Heart right ventricle (tissue), 16 donors: Measurements from ENCODE around the gene COPZ1. TPM values are rescaled to one million over a fixed set of nuclear protein-coding genes. Genes with fewer than 3 reads are reported as not detected.

ENCODE experiments used
- ATAC-seq, 8 donors: fragments of 200-7000 bp; cut with Tn5 transposase; one replicate each; pipeline ENCODE4 v1.9.1; 2020; ENCODE audit warnings: mild to moderate bottlenecking in 8 of 8, moderate library complexity in 8 of 8, moderate number of reproducible peaks in 1 of 8
- DNase-seq, 2 donors: peaks; one replicate each; pipeline ENCODE4 v3.0.0-alpha.2; 2020
- H3K27ac ChIP-seq, 10 donors: fragments of 200-600 bp; sonication (generic) in 2 of 10; one replicate each; pipeline versions ENCODE4 v1.5.0 to v1.8.0; 2020 to 2022; ENCODE audit warnings: mild to moderate bottlenecking in 3 of 10
- H3K27me3 ChIP-seq, 7 donors: fragments of 200-600 bp; one replicate each; pipeline ENCODE4 v1.8.0; 2021 to 2022; ENCODE audit warnings: mild to moderate bottlenecking in 2 of 7
- H3K36me3 ChIP-seq, 9 donors: fragments of 200-600 bp; sonication (generic) in 1 of 9; one replicate each; pipeline versions ENCODE4 v1.5.0 to v1.8.0; 2020 to 2022; ENCODE audit warnings: mild to moderate bottlenecking in 2 of 9
- H3K4me1 ChIP-seq, 9 donors: fragments of 200-600 bp; sonication (generic) in 1 of 9; one replicate each; pipeline versions ENCODE4 v1.5.0 to v1.8.0; 2020 to 2022; ENCODE audit warnings: mild to moderate bottlenecking in 4 of 9
- H3K4me3 ChIP-seq, 10 donors: fragments of 200-600 bp; sonication (generic) in 2 of 10; one replicate each; pipeline versions ENCODE4 v1.5.0 to v1.8.0; 2020 to 2022; ENCODE audit warnings: mild to moderate bottlenecking in 7 of 10, moderate library complexity in 2 of 10
- H3K9me3 ChIP-seq, 11 donors: fragments of 200-600 bp in 10 of 11; sonication (generic) in 2 of 11; one replicate each; pipeline versions ENCODE4 v1.5.0 to v1.8.0; 2013 to 2022; ENCODE audit warnings: mild to moderate bottlenecking in 2 of 11, control low read depth in 1 of 11, moderate library complexity in 1 of 11
- CTCF ChIP-seq, 9 donors: fragments of 200-600 bp; sonication (generic) in 2 of 9; IDR thresholded peaks; one replicate each; pipeline versions ENCODE4 v1.5.0 to v1.8.0; 2021 to 2022; ENCODE audit warnings: antibody characterized with exemption in 9 of 9, mild to moderate bottlenecking in 5 of 9, moderate library complexity in 1 of 9
- WGBS, 2 donors: extraction: QIAGEN DNeasy Blood & Tissue Kit; methylation state at CpG; one replicate each; pipeline ENCODE4 v1.1.7; 2013; ENCODE audit warnings: inconsistent platforms in 1 of 2; 5-methylcytosine and 5-hydroxymethylcytosine counted together
- intact Hi-C, 10 donors: fragments of 100-400 bp; cut with DNase I; formaldehyde crosslinking; loops; one replicate each; pipeline versions ENCODE4 v1.11.1 to v1.14.2; 2022
- polyA plus RNA-seq, 2 donors: library from polyadenylated mRNA; stranded (reverse); fragments of 200-250 nt; gene quantifications; one replicate each; pipeline ENCODE4 v1.2.3, GENCODE V29; 2013
- total RNA-seq, 10 donors: library from RNA; stranded (reverse); fragmentation: NEBNext Ultra II Directional in 3 of 10; extraction: Animal tissue kit (Norgen Biotek cat#: 25700) in 3 of 10; gene quantifications; one replicate each; pipeline versions ENCODE4 v1.2.1 to v1.2.4, GENCODE V29; 2021 to 2023
- donor health status: Arrhythmogenic right ventricular cardiomyopathy.
- donor health status: ischemic (EF 13 %, LVEDD 7.1; RV severe dilation, severe dysfunction).
- donor health status: healthy with polysubstance abuse.
- donor health status: DM: no; HTN: yes; CAD: no.
- donor health status: DM: no; HTN: no; CAD: no.
- donor health status: ischemic (EF 25% LVEDD 6.9; RV normal size, moderate dysfunction).
- donor health status: ischemic (EF 25% LVEDD 5.7; RV mildly dilated, moderate dysfunction).
- donor health status: healthy.
- donor health status: DM: yes; HTN: yes; CAD: no.
- donor health status: Ischemic cardiomyopathy.
- donor health status: ischemic (EF 35%, LVEDD 5.7; RV mildly dilated, moderate dysfunction).
- donor health status: nonischemic (EF 11% LVEDD 7.7; RV severe dilation, severe dysfunction).
- donor health status: DM: yes; HTN: yes; CAD: no.
- donor health status: PGD.
- donor health status: ischemic (EF 29% LVEDD 5.4; RV normal size, mild dysfunction).
- donor health status: nonischemic (EF 23%, LVEDD 6.1; RV moderate dilation, normal function).

COPZ1 gene
- total and polyA plus RNA-seq, 12 donors: 64.0 to 152 (median 131) TPM

- DNase-seq (peak; percentile 71 to 73), ATAC-seq (peak in 4 of 8 donors; percentile 22 to 33 (median 27))
- peak; percentile 42 to 78 (median 69) for TF ChIP-seq CTCF (IDR thresholded peaks at IDR 0.05)
- H3K4me1 ChIP-seq: peaks cover 4 to 54% (median 17%) of the 10 kb centered on the region in 9 donors
- no peaks in the 10 kb centered on the region for H3K9me3 ChIP-seq
- WGBS, 2 donors: 61 to 67% methylated on average over 16 of the region's 16 CpGs
- no peaks in the 10 kb centered on the region for H3K27me3 ChIP-seq
- no peaks in the 10 kb centered on the region for H3K36me3 ChIP-seq
- intact Hi-C loops: loop anchor here (2.0 to 10.0 kb wide), 10 partner anchors 34 to 144 kb away; partner anchors contain the start of genes CBX5 (in 1 of the 10), COPZ1 (in 1 of the 10) and HNRNPA1 (in 1 of the 10)
- H3K4me3 ChIP-seq: no peak overlapping the region
- H3K27ac ChIP-seq: peak overlapping the region in 7 of 10 donors; percentile 81 to 95 (median 90)
Observed at GRCh38 chr12:54360717-54361456, 36.0 kb downstream of the COPZ1 start.

DNA sequence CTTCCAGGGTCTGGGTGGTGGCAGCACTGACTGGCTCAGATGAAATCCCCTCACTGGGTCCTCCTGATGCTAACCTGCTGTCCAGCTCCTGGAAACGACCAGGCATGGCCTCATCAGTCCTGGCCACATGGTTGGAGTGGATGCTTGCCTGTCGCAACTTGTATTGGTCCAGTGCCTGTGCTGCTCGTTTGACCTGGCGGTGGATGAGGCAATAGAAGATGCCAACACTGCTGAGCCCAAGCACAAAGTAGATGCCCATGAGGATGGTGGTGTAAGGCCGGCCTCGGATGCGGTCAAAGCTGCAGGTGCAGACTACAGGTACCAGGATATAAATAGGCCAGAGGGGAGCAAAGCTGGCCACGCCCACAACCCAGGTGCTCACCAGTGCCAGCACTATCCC lies 38.1 kb downstream of the COPZ1 start:
- 81 to 83% methylated on average over 8 of the region's 8 CpGs for WGBS, 2 donors
- no peak for TF ChIP-seq CTCF (IDR thresholded peaks at IDR 0.05)
- Histone ChIP-seq H3K4me1 (peaks cover 2 to 56% (median 14%) of the 10 kb centered on the region in 9 donors), H3K36me3 (no peaks in the 10 kb centered on the region), H3K4me3 (peak overlapping the region in 1 of 10 donors; percentile 33), H3K9me3 (no peaks in the 10 kb centered on the region), H3K27ac (peak overlapping the region in 1 of 10 donors; percentile 77), H3K27me3 (no peaks in the 10 kb centered on the region)
- DNase-seq (no peak), ATAC-seq (no peak)
- intact Hi-C loops: loop anchor here (5.0 to 10.0 kb wide), 8 partner anchors 36 to 146 kb away; partner anchors contain the start of genes CBX5 (in 1 of the 10), COPZ1 (in 1 of the 10) and HNRNPA1 (in 1 of the 10)

DNA sequence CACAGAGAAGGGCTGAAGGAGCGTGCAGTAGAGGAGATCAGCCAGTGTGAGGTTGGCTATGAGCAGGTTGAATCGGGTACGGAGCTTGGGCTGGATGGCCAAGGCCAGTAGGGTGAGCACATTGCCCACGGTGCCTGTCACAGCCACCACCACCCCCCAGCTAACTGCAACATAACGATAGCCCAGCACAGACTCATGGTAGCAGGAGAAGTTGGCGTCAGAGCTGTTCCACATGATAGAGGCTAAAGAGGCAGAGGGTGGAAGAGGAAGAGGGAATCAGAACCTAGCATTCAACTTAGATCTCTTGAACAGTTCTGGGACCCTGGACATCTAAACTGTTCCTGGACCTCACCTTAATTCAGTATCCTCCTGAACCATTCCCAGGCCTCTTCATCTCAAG lies 38.7 kb downstream of the COPZ1 start:
- Histone ChIP-seq H3K27ac (peak overlapping the region in 1 of 10 donors; percentile 77), H3K36me3 (no peaks in the 10 kb centered on the region), H3K27me3 (no peaks in the 10 kb centered on the region), H3K9me3 (no peaks in the 10 kb centered on the region), H3K4me3 (peak overlapping the region in 1 of 10 donors; percentile 33), H3K4me1 (peaks cover 0 to 56% (median 13%) of the 10 kb centered on the region in 9 donors)
- no peak for TF ChIP-seq CTCF (IDR thresholded peaks at IDR 0.05)
- no peak for DNase-seq
- intact Hi-C loops: loop anchor here (5.0 to 10.0 kb wide), 8 partner anchors 36 to 146 kb away; partner anchors contain the start of genes CBX5 (in 1 of the 10), COPZ1 (in 1 of the 10) and HNRNPA1 (in 1 of the 10)
- ATAC-seq: no peak
- WGBS, 2 donors: 75 to 87% methylated on average over 6 of the region's 6 CpGs

- Histone ChIP-seq H3K4me1 (peaks cover 0 to 62% (median 20%) of the 10 kb centered on the region in 9 donors), H3K36me3 (no peaks in the 10 kb centered on the region), H3K9me3 (no peaks in the 10 kb centered on the region), H3K27me3 (no peaks in the 10 kb centered on the region), H3K27ac (peak within 1 kb of the TSS in 1 of 10 donors; percentile 77), H3K4me3 (peak within 1 kb of the TSS in 1 of 10 donors; percentile 33)
- no peak for TF ChIP-seq CTCF (IDR thresholded peaks at IDR 0.05)
- intact Hi-C loops: loop anchor here (5.0 to 10.0 kb wide), 8 partner anchors 37 to 147 kb away; partner anchors contain the start of genes CBX5 (in 1 of the 10), COPZ1 (in 1 of the 10) and HNRNPA1 (in 1 of the 10)
- DNase-seq: no peak
- ATAC-seq: no peak
- WGBS, 2 donors: 67 to 72% methylated on average over 4 of the region's 4 CpGs
Observed at GRCh38 chr12:54364413-54364812, 39.5 kb downstream of the COPZ1 start, which contains the start of gene GPR84. Gene GPR84 (minus strand): TSS chr12:54364486. CDS start chr12:54363851, 635 bp downstream.
